HEK293 (cell line): ENCODE data around the gene GFOD1.
A peak's percentile ranks its signal among the peaks of the same experiment; 100 is the strongest.

Source experiments
- BCL11B ChIP-seq: fragments of 450-650 bp; formaldehyde crosslinking; IDR thresholded peaks from 2 replicates; pipeline ENCODE4 v1.5.1; 2016; ENCODE audit warnings: low read depth, missing biosample characterization, missing genetic modification characterization
- GLIS1 ChIP-seq: fragments of 450-650 bp; formaldehyde crosslinking; IDR thresholded peaks from 2 replicates; pipeline ENCODE4 v1.5.1; 2016; ENCODE audit warnings: missing biosample characterization, missing genetic modification characterization
- KLF8 ChIP-seq: fragments of 450-650 bp; formaldehyde crosslinking; IDR thresholded peaks from 2 replicates; pipeline ENCODE4 v1.5.1; 2016; ENCODE audit warnings: missing biosample characterization, missing genetic modification characterization
- MZF1 ChIP-seq: fragments of 450-650 bp; formaldehyde crosslinking; IDR thresholded peaks from 2 replicates; pipeline ENCODE4 v1.5.1; 2017; ENCODE audit warnings: missing biosample characterization, missing genetic modification characterization, borderline replicate concordance
- OVOL3 ChIP-seq: fragments of 450-650 bp; formaldehyde crosslinking; IDR thresholded peaks from 2 replicates; pipeline ENCODE4 v1.5.1; 2016; ENCODE audit warnings: missing biosample characterization, missing genetic modification characterization
- PBX3 ChIP-seq: sonication (generic); formaldehyde crosslinking; IDR thresholded peaks from 2 replicates; pipeline ENCODE4 v1.8.1; 2022; ENCODE audit warnings: mild to moderate bottlenecking, moderate library complexity, missing genetic modification reagents
- SCRT1 ChIP-seq: fragments of 450-650 bp; formaldehyde crosslinking; IDR thresholded peaks from 2 replicates; pipeline ENCODE4 v1.5.1; 2016; ENCODE audit warnings: missing biosample characterization, missing genetic modification characterization, borderline replicate concordance
- SCRT2 ChIP-seq: fragments of 450-650 bp; formaldehyde crosslinking; IDR thresholded peaks from 2 replicates; pipeline ENCODE4 v1.5.1; 2016; ENCODE audit warnings: missing biosample characterization, missing genetic modification characterization
- SP2 ChIP-seq: fragments of 450-650 bp; formaldehyde crosslinking; IDR thresholded peaks from 2 replicates; pipeline ENCODE4 v1.5.1; 2016; ENCODE audit warnings: missing biosample characterization, missing genetic modification characterization
- ZBTB48 ChIP-seq: fragments of 450-650 bp; formaldehyde crosslinking; IDR thresholded peaks from 2 replicates; pipeline ENCODE4 v1.5.1; 2016; ENCODE audit warnings: missing biosample characterization, missing genetic modification characterization
- ZBTB49 ChIP-seq: fragments of 450-650 bp; formaldehyde crosslinking; IDR thresholded peaks from 2 replicates; pipeline ENCODE4 v1.5.1; 2016; ENCODE audit warnings: missing biosample characterization, missing genetic modification characterization, low read depth
- ZBTB6 ChIP-seq: fragments of 450-650 bp; formaldehyde crosslinking; IDR thresholded peaks from 2 replicates; pipeline ENCODE4 v1.5.1; 2017; ENCODE audit warnings: missing biosample characterization, missing genetic modification characterization
- ZBTB8A ChIP-seq: fragments of 450-650 bp; formaldehyde crosslinking; IDR thresholded peaks from 2 replicates; pipeline ENCODE4 v1.5.1; 2016; ENCODE audit warnings: missing biosample characterization, missing genetic modification characterization
- ZNF121 ChIP-seq: fragments of 450-650 bp; formaldehyde crosslinking; IDR thresholded peaks from 2 replicates; pipeline ENCODE4 v1.5.1; 2016; ENCODE audit warnings: missing biosample characterization, missing genetic modification characterization
- ZNF138 ChIP-seq: fragments of 450-650 bp; formaldehyde crosslinking; IDR thresholded peaks from 2 replicates; pipeline ENCODE4 v1.5.1; 2016; ENCODE audit warnings: missing biosample characterization, missing genetic modification characterization, borderline replicate concordance
- ZNF140 ChIP-seq: fragments of 450-650 bp; formaldehyde crosslinking; IDR thresholded peaks from 2 replicates; pipeline ENCODE4 v1.5.1; 2016; ENCODE audit warnings: missing biosample characterization, missing genetic modification characterization
- ZNF157 ChIP-seq: fragments of 450-650 bp; formaldehyde crosslinking; IDR thresholded peaks from 2 replicates; pipeline ENCODE4 v1.5.1; 2016; ENCODE audit warnings: missing biosample characterization, missing genetic modification characterization
- ZNF18 ChIP-seq: fragments of 450-650 bp; formaldehyde crosslinking; IDR thresholded peaks from 2 replicates; pipeline ENCODE4 v1.5.1; 2016; ENCODE audit warnings: missing biosample characterization, missing genetic modification characterization
- ZNF221 ChIP-seq: fragments of 450-650 bp; formaldehyde crosslinking; IDR thresholded peaks from 2 replicates; pipeline ENCODE4 v1.5.1; 2017; ENCODE audit warnings: missing biosample characterization, missing genetic modification characterization, borderline replicate concordance
- ZNF274 ChIP-seq, 2 experiments: fragments of 200-500 bp in 1 of 2; fragments of 450-650 bp in 1 of 2; sonication (Bioruptor generic) in 1 of 2; formaldehyde crosslinking in 1 of 2; IDR thresholded peaks; 2 replicates each; pipeline versions ENCODE4 v1.5.1 to v1.6.1; 2014 to 2016; ENCODE audit warnings: borderline replicate concordance in 1 of 2, inconsistent platforms in 1 of 2, low read length in 1 of 2, missing biosample characterization in 1 of 2, missing genetic modification characterization in 1 of 2
- ZNF350 ChIP-seq: fragments of 450-650 bp; formaldehyde crosslinking; IDR thresholded peaks from 2 replicates; pipeline ENCODE4 v1.5.0; 2017; ENCODE audit warnings: missing biosample characterization, mild to moderate bottlenecking, missing genetic modification characterization
- ZNF366 ChIP-seq: fragments of 450-650 bp; formaldehyde crosslinking; conservative IDR thresholded peaks from 2 replicates; pipeline ENCODE4 v1.5.1; 2016; ENCODE audit warnings: missing biosample characterization, missing genetic modification characterization
- ZNF473 ChIP-seq: fragments of 450-650 bp; formaldehyde crosslinking; IDR thresholded peaks from 2 replicates; pipeline ENCODE4 v1.5.1; 2017; ENCODE audit warnings: missing biosample characterization, missing genetic modification characterization
- ZNF48 ChIP-seq: fragments of 450-650 bp; formaldehyde crosslinking; IDR thresholded peaks from 2 replicates; pipeline ENCODE4 v1.5.1; 2016; ENCODE audit warnings: missing biosample characterization, missing genetic modification characterization
- ZNF488 ChIP-seq: fragments of 450-650 bp; formaldehyde crosslinking; IDR thresholded peaks from 2 replicates; pipeline ENCODE4 v1.5.1; 2016; ENCODE audit warnings: missing biosample characterization, missing genetic modification characterization
- ZNF501 ChIP-seq: fragments of 450-650 bp; formaldehyde crosslinking; IDR thresholded peaks from 2 replicates; pipeline ENCODE4 v1.5.1; 2016; ENCODE audit warnings: missing biosample characterization, missing genetic modification characterization
- ZNF529 ChIP-seq: fragments of 450-650 bp; formaldehyde crosslinking; IDR thresholded peaks from 2 replicates; pipeline ENCODE4 v1.5.1; 2017; ENCODE audit warnings: missing genetic modification characterization, missing biosample characterization; ENCODE audit not compliant: insufficient replicate concordance
- ZNF549 ChIP-seq: fragments of 450-650 bp; IDR thresholded peaks from 2 replicates; pipeline ENCODE4 v1.5.1; 2018; ENCODE audit warnings: missing biosample characterization, missing genetic modification characterization, mild to moderate bottlenecking, inconsistent platforms, moderate library complexity
- ZNF610 ChIP-seq: fragments of 450-650 bp; formaldehyde crosslinking; IDR thresholded peaks from 2 replicates; pipeline ENCODE4 v1.5.1; 2016; ENCODE audit warnings: missing biosample characterization, missing genetic modification characterization, borderline replicate concordance
- ZNF660 ChIP-seq: fragments of 450-650 bp; IDR thresholded peaks from 2 replicates; pipeline ENCODE4 v1.5.1; 2018; ENCODE audit warnings: missing biosample characterization, mild to moderate bottlenecking, missing genetic modification characterization
- ZNF664 ChIP-seq: fragments of 450-650 bp; formaldehyde crosslinking; IDR thresholded peaks from 2 replicates; pipeline ENCODE4 v1.5.1; 2016; ENCODE audit warnings: missing biosample characterization, missing genetic modification characterization
- ZNF777 ChIP-seq: fragments of 450-650 bp; formaldehyde crosslinking; IDR thresholded peaks from 2 replicates; pipeline ENCODE4 v1.5.1; 2017; ENCODE audit warnings: missing biosample characterization, missing genetic modification characterization, borderline replicate concordance
- ZSCAN16 ChIP-seq: fragments of 450-650 bp; formaldehyde crosslinking; IDR thresholded peaks from 2 replicates; pipeline ENCODE4 v1.5.1; 2016; ENCODE audit warnings: missing biosample characterization, missing genetic modification characterization

The GFOD1 gene

GRCh38 chr6:13395272-13396237 lies 91.8 kb downstream of the GFOD1 start (continued):
- no peak for TF ChIP-seq ZNF488 (tag by site-specific recombination)
- no peak for TF ChIP-seq ZNF350 (tag by site-specific recombination)
- no peak for TF ChIP-seq ZNF777 (tag by site-specific recombination)
- no peak for TF ChIP-seq ZNF660 (tag by site-specific recombination)
- TF ChIP-seq BCL11B, result no peak
- no peak for TF ChIP-seq ZNF48 (tag by site-specific recombination)
- peak; percentile 32; the same call in 1 of the 2 replicates for TF ChIP-seq ZNF366 (tag by site-specific recombination)
- no peak; the same call in 1 of the 2 replicates for TF ChIP-seq ZNF549
- TF ChIP-seq KLF8 (tag by site-specific recombination), result no peak
- no peak for TF ChIP-seq ZNF157
- no peak for TF ChIP-seq ZNF501
- TF ChIP-seq ZNF221 (tag by site-specific recombination), result no peak
- peak; percentile 92 for TF ChIP-seq ZNF664 (tag by site-specific recombination)
- TF ChIP-seq ZSCAN16 (tag by site-specific recombination), result peak; percentile 32; the same call in 1 of the 2 replicates
- peak; percentile 70; the same call in 1 of the 2 replicates for TF ChIP-seq MZF1
- peak; percentile 81 for TF ChIP-seq ZNF18
- peak; percentile 69; the same call in 1 of the 2 replicates for TF ChIP-seq ZNF610 (tag by site-specific recombination)
- TF ChIP-seq SP2 (tag by site-specific recombination), result no peak
- no peak for TF ChIP-seq PBX3 (CRISPR knock-in tag)
- TF ChIP-seq ZBTB48 (tag by site-specific recombination), result no peak
- TF ChIP-seq ZNF138 (tag by site-specific recombination), result no peak
- no peak for TF ChIP-seq ZNF121 (tag by site-specific recombination)
- no peak for TF ChIP-seq SCRT2 (tag by site-specific recombination)
- no peak for TF ChIP-seq SCRT1 (tag by site-specific recombination)
- TF ChIP-seq ZNF140 (tag by site-specific recombination), result no peak
- TF ChIP-seq OVOL3 (tag by site-specific recombination), result peak; percentile 56; the same call in 1 of the 2 replicates
- TF ChIP-seq ZBTB49 (tag by site-specific recombination), result peak; percentile 54; the same call in 1 of the 2 replicates
- TF ChIP-seq ZNF473 (tag by site-specific recombination), result no peak
- TF ChIP-seq ZNF274 (IDR thresholded peaks at IDR 0.05; ENCODE audit: low read length), result no peak
- no peak for TF ChIP-seq ZNF274 (tag by site-specific recombination; IDR thresholded peaks at IDR 0.05; ENCODE audit: borderline replicate concordance)
- TF ChIP-seq ZBTB6 (tag by site-specific recombination), result peak; percentile 77
- no peak for TF ChIP-seq GLIS1 (tag by site-specific recombination)
- TF ChIP-seq ZBTB8A (tag by site-specific recombination), result peak; percentile 89
- no peak for TF ChIP-seq ZNF529 (tag by site-specific recombination)
